Activated CD8-positive, alpha-beta memory T cell treated with anti-CD3 and anti-CD28 coated beads for 4 hours (primary cell): ENCODE measurements around the gene APOBEC3B.
"Not testable (repeated sequence)": the region's sequence is repeated elsewhere in the genome, so short reads cannot be mapped to it uniquely, and the experiment has no call there.

Experiments
- DNase-seq, 2 donors: peaks; one replicate each; pipeline ENCODE4 v3.0.0-alpha.2; 2020; ENCODE audit warnings: low read depth in 2 of 2

APOBEC3B gene

DNA sequence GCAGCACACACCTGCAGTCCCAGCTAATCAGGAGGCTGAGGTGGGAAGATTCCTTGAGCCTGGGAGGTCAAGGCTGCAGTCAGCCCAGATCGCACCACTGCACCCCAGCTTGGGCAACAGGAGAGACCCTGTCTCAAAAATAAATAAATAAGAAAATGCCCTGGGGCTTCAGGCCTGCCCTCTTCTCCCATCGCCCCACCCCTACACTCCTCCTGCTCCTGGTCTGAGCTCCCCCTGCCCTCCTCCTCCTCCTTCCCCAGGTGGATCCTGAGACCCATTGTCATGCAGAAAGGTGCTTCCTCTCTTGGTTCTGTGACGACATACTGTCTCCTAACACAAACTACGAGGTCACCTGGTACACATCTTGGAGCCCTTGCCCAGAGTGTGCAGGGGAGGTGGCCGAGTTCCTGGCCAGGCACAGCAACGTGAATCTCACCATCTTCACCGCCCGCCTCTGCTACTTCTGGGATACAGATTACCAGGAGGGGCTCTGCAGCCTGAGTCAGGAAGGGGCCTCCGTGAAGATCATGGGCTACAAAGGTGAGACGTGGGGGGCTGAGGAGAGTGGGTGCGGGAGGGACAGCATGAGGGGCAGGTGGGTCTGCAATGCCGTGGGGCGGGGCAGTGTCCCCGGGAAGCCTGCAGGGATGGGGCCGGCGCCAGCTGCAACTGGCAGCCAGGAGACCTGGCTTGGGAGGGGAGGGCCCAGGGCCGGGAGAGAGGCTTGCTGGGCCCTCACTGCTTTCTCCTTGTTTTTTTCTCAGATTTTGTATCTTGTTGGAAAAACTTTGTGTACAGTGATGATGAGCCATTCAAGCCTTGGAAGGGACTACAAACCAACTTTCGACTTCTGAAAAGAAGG lies 49.5 kb downstream of the APOBEC3B start:
- not testable (repeated sequence) for DNase-seq

DNA sequence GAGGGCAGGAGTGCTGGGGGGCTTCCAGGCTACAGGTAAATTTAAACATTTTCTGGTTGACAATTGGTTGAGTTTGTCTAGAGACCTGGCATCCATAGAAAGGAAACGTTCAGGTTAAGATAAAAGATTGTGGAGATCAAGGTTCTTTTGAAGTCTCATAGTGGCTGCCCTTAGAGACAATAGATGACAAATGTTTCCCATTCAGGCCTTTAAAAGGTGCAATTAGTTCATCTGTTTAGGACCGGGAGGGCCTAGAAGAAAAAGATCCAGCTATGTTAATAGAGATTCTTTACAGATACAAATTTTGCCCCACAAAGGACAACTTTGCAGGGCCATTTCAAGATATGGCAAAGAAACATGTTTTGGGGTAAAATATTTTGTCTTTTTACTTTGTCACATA lies 54.9 kb downstream of the APOBEC3B start:
- not testable (repeated sequence) for DNase-seq

- DNase-seq = no peak
These were observed 57.4 kb downstream of the APOBEC3B start for GRCh38 chr22:39039306-39040126.

DNA sequence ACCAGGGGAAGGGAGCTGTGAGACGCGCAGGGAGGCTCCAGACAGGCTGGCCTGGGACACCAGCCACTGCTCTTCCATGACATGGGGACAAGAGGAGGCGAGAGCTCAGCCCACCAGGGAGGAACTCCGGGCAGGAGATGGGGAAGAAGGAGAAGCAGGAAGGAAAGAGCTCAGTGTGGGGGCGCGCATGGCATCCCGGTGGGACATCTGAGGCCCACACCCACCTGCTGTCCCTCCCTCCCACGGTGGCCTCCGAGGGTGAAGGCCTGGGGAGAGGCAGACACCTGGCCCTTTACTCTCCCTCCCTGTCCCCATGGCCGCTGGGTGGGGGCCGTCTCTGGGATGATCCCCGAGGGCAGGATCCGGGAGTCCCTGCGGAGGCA lies 58.0 kb downstream of the APOBEC3B start:
- not testable (repeated sequence) for DNase-seq

DNA sequence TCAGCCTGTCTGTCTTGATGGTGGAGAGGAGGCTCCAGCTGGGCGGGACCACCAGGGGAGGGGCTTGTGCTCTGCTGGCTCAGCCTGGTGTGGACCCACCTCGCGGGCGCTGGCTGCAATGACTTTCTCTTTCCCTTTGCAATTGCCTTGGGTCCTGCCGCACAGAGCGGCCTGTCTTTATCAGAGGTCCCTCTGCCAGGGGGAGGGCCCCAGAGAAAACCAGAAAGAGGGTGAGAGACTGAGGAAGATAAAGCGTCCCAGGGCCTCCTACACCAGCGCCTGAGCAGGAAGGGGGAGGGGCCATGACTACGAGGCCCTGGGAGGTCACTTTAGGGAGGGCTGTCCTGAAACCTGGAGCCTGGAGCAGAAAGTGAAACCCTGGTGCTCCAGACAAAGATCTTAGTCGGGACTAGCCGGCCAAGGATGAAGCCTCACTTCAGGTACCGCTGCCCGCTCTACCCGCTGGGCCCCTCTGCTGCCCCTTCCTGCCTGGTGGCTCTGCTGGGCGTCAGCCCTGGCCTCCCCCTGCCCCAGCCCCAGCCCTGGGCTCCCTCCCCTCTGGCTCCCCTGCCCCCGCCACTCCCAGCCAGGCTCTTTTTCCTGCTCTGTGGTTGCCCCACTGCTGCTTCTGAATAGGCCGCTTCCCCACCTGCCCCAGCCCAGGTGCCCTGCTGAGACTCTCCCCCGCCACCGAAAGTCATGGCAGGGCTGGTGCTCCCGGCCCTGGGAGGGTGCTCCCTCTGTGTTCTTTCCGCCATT lies 58.6 kb downstream of the APOBEC3B start, which contains the start of gene APOBEC3F:
APOBEC3F (plus strand) TSS at position 327 of the 759 bp plus-strand sequence; CDS start at position 424, 97 bp downstream.
- peak; percentile 57 to 61 for DNase-seq

- DNase-seq = no peak
These were observed 59.8 kb downstream of the APOBEC3B start for GRCh38 chr22:39041908-39042307.
